ENCODE measurements around the gene CFAP70. TPM values are rescaled to one million over a fixed set of nuclear protein-coding genes. Genes with fewer than 3 reads are reported as not detected.

CFAP70 gene
- total and polyA plus RNA-seq, 2 of the 8 experiments (the other 6 are each of a cell fraction or from before 2014, with no cell fraction given), result 0.21 to 0.30 TPM

DNA sequence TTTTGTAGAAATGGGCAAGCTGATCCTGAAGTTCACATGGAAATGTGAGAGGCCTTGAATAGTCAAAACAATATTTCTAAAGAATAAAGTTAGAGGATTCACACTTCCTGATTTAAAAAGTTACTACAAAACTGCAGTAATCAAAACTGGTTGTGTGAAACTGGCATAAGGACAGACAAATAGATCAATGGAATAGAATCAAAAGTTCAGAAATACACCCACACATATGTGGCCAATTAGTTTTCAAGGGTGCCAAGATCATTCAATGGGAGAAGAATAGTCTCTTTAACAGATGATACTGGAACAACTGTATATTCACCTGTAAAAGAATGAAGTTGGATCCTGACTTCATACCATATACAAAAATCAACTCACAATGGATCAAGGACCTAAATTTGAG lies 139.3 kb downstream of the CFAP70 start:
- ChIA-PET POLR2A (ENCODE audit: partially characterized antibody) (interaction anchor here (1.0 to 2.1 kb wide), 2 partner anchors 19 to 28 kb away, joined by 3 to 8 read pairs; partner anchors contain the start of gene DNAJC9), CTCF (ENCODE audit: partially characterized antibody) (interaction anchor here (2.1 to 2.7 kb wide), 2 partner anchors 10 to 11 kb away, joined by 6 to 8 read pairs; no protein-coding TSS in a partner anchor)

More for the DNA sequence above, 139.3 kb downstream of the CFAP70 start:
- H2BK120ac ChIP-seq (replicated peaks; ENCODE audit: low read depth, low read length), result no peak overlapping the region
- no peak overlapping the region for H2BK5ac ChIP-seq (ENCODE audit: low read depth, low read length)
- H3K23me2 ChIP-seq (ENCODE audit: low read depth, low read length), result no peaks in the 10 kb centered on the region
- no peak overlapping the region for H3K23ac ChIP-seq (ENCODE audit: insufficient read length)
- H3K4ac ChIP-seq (replicated peaks; ENCODE audit: insufficient read length, low read depth, low read length), result no peak overlapping the region
- no peak for DNase-seq (ENCODE audit: low read depth in 1 of 2, low spot score in 2 of 2)
- H3K36me3 ChIP-seq (ENCODE audit: control insufficient read depth in 2 of 4, insufficient read depth in 4 of 4, low read length in 3 of 4), result peaks cover 0 to 9% (median 1%) of the 10 kb centered on the region in 4 experiments; a peak in 3 of 8 replicates
- TF ChIP-seq CBX8 (IDR thresholded peaks at IDR 0.05; ENCODE audit: borderline replicate concordance, low read depth, low read length) (no peak), JUND (IDR thresholded peaks at IDR 0.05; ENCODE audit: low read length) (no peak), RAD21 (IDR thresholded peaks at IDR 0.05 in 1 of 2, conservative IDR thresholded peaks at IDR 0.05 in 1 of 2; ENCODE audit: low read depth in 2 of 2, low read length in 2 of 2) (no peak), CEBPB (IDR thresholded peaks at IDR 0.05; ENCODE audit: low read depth, low read length) (no peak), JUN (IDR thresholded peaks at IDR 0.05; ENCODE audit: low read depth, low read length) (no peak), SRF (IDR thresholded peaks at IDR 0.05; ENCODE audit: low read depth, low read length) (no peak), CTBP2 (IDR thresholded peaks at IDR 0.05; ENCODE audit: borderline replicate concordance, insufficient read depth, insufficient read length, low read length) (no peak), HDAC2 (IDR thresholded peaks at IDR 0.05; ENCODE audit: borderline replicate concordance in 1 of 2, low read depth in 2 of 2, low read length in 2 of 2) (no peak), ASH2L (IDR thresholded peaks at IDR 0.05; ENCODE audit: low read length) (no peak), NRF1 (IDR thresholded peaks at IDR 0.05; ENCODE audit: low read depth, low read length) (no peak), EZH2 (IDR thresholded peaks at IDR 0.05; ENCODE audit: low read depth, low read length, severe bottlenecking) (no peak), GTF2F1 (IDR thresholded peaks at IDR 0.05; ENCODE audit: borderline replicate concordance, low read depth, low read length) (no peak), BACH1 (IDR thresholded peaks at IDR 0.05; ENCODE audit: low read length) (no peak)
- H3K79me1 ChIP-seq (ENCODE audit: low read depth, low read length), result no peaks in the 10 kb centered on the region
- H3K79me2 ChIP-seq (ENCODE audit: control insufficient read depth in 1 of 2, insufficient read depth in 2 of 2, low read length in 2 of 2), result no peaks in the 10 kb centered on the region
- H3K14ac ChIP-seq (ENCODE audit: insufficient read length), result no peak overlapping the region
- H3K27me3 ChIP-seq (replicated peaks in 1 of 4; ENCODE audit: control insufficient read depth in 3 of 4, extremely low read depth in 1 of 4, insufficient read depth in 3 of 4, low read length in 3 of 4), result no peaks in the 10 kb centered on the region
- H3K9ac ChIP-seq (replicated peaks in 1 of 4; ENCODE audit: extremely low read depth in 1 of 4, low read depth in 3 of 4, low read length in 3 of 4), result no peak overlapping the region
- H3K9me3 ChIP-seq (ENCODE audit: insufficient read depth in 2 of 2, low read depth in 1 of 2, low read length in 1 of 2), result no peaks in the 10 kb centered on the region
- H4K5ac ChIP-seq (ENCODE audit: insufficient read length, low read depth, low read length), result no peak overlapping the region
- H3K27ac ChIP-seq (ENCODE audit: low read depth, low read length), result no peak overlapping the region
- no peak overlapping the region for H2BK15ac ChIP-seq (ENCODE audit: low read length)
- no peaks in the 10 kb centered on the region for H3K4me1 ChIP-seq (replicated peaks in 1 of 4; ENCODE audit: control insufficient read depth in 3 of 4, insufficient read depth in 4 of 4, low read length in 3 of 4)
- no peak overlapping the region for H4K91ac ChIP-seq (replicated peaks; ENCODE audit: insufficient read length, low read length)
- H3K18ac ChIP-seq (ENCODE audit: extremely low read depth, low read length), result no peak overlapping the region
- no peak overlapping the region for H3K4me2 ChIP-seq (ENCODE audit: insufficient read depth in 1 of 2, low read depth in 2 of 2, low read length in 2 of 2)
- H3K56ac ChIP-seq (replicated peaks; ENCODE audit: insufficient read length, low read depth, low read length), result no peak overlapping the region
- no peak overlapping the region for H4K8ac ChIP-seq (ENCODE audit: extremely low read depth, insufficient read depth, low read length)
- no peak for FAIRE-seq
- H2BK20ac ChIP-seq (ENCODE audit: low read length), result no peak overlapping the region
- no peak overlapping the region for H3K4me3 ChIP-seq (ENCODE audit: extremely low read depth in 1 of 4, insufficient read depth in 2 of 4, low read depth in 3 of 4, low read length in 4 of 4)
- no peak overlapping the region for H2BK12ac ChIP-seq (ENCODE audit: low read depth, low read length)
- peaks cover 0 to 2% of the 10 kb centered on the region in 2 experiments for H4K20me1 ChIP-seq (replicated peaks in 1 of 2; ENCODE audit: control insufficient read depth in 1 of 2, insufficient read depth in 2 of 2, low read length in 2 of 2)
- H2AFZ ChIP-seq (ENCODE audit: low read length), result no peak overlapping the region
- H2AK5ac ChIP-seq (ENCODE audit: low read depth, low read length), result no peak overlapping the region
